Measurements from ENCODE around the gene GNL3. TPM values are rescaled to one million over a fixed set of nuclear protein-coding genes. Genes with fewer than 3 reads are reported as not detected.

Gene GNL3
- total RNA-seq, result 100 to 1,000 TPM; 101 to 107 TPM
- polyA plus RNA-seq (2013, experiment 1 of 2), result 119 TPM
- polyA plus RNA-seq (2013, experiment 2 of 2), result 105 TPM
- long read RNA-seq, experiment 1, transcript GNL3-202 (15 exons, 2,040 nt), result major isoform, 17 of 46 reads
- long read RNA-seq, experiment 1, partial matches to known transcripts, result 25 of 46 reads
- long read RNA-seq, experiment 1, other reads (novel, unspliced or antisense), result 3 of 46 reads
- long read RNA-seq, experiment 2, transcript GNL3-202 (15 exons, 2,040 nt), result major isoform, 102 of 121 reads
- long read RNA-seq, experiment 2, partial matches to known transcripts, result 7 of 121 reads
- long read RNA-seq, experiment 2, other reads (novel, unspliced or antisense), result 11 of 121 reads
- long read RNA-seq, experiment 3, transcript GNL3-201 (15 exons, 2,041 nt), result minor isoform, 12 of 596 reads
- long read RNA-seq, experiment 3, transcript GNL3-202 (15 exons, 2,040 nt), result major isoform, 437 of 596 reads
- long read RNA-seq, experiment 3, transcript GNL3-211 (14 exons, 2,118 nt), result minor isoform, 13 of 596 reads
- long read RNA-seq, experiment 3, partial matches to known transcripts, result 52 of 596 reads
- long read RNA-seq, experiment 3, other reads (novel, unspliced or antisense), result 82 of 596 reads
- long read RNA-seq, experiment 4, transcript GNL3-202 (15 exons, 2,040 nt), result major isoform, 208 of 259 reads
- long read RNA-seq, experiment 4, partial matches to known transcripts, result 39 of 259 reads
- long read RNA-seq, experiment 4, other reads (novel, unspliced or antisense), result 8 of 259 reads

GRCh38 chr3:52685709-52686691 lies at the start of gene GNL3, which contains the start of gene PBRM1:
TSS of gene GNL3 (plus strand) at chr3:52686032. CDS start at chr3:52686093, 61 bp downstream.
TSS of gene PBRM1 (minus strand) at chr3:52685913.
- Histone ChIP-seq H3K9ac (ENCODE audit: extremely low read depth, low read length, poor library complexity, severe bottlenecking) (peak within 1 kb of the TSS; percentile 91), H3K27ac (ENCODE audit: low read depth, low read length) (peak within 1 kb of the TSS; percentile 99), H3K4me3 (ENCODE audit: low read length) (peak within 1 kb of the TSS; percentile 98), H3K36me3 (ENCODE audit: control insufficient read depth, insufficient read depth, low read length) (peaks cover 54% of the 10 kb centered on the region), H3K9me3 (ENCODE audit: control insufficient read depth, low read length) (no peaks in the 10 kb centered on the region), H3K27me3 (ENCODE audit: control insufficient read depth, insufficient read depth, low read length, poor library complexity, severe bottlenecking) (no peaks in the 10 kb centered on the region), H3K4me1 (ENCODE audit: control insufficient read depth, insufficient read depth, low read length) (no peaks in the 10 kb centered on the region)
- 0% methylated on average over 43 to 82 of the region's 82 CpGs for WGBS, 2 experiments (ENCODE audit: insufficient coverage in 1 of 2, insufficient read length in 1 of 2)
- Mint-ChIP-seq H3K27ac (peak within 1 kb of the TSS; percentile 98), H3K9me3 (no peaks in the 10 kb centered on the region), H3K4me3 (peak within 1 kb of the TSS; percentile 99), H3K36me3 (ENCODE audit: low read depth) (peaks cover 49% of the 10 kb centered on the region), H3K4me1 (peaks cover 18% of the 10 kb centered on the region), H3K27me3 (ENCODE audit: insufficient read depth) (no peaks in the 10 kb centered on the region)
- DNase-seq, result peak; percentile 97
- no peak for TF ChIP-seq CTCF (conservative IDR thresholded peaks at IDR 0.05)

GRCh38 chr3:52636673-52637072 lies 49.2 kb upstream of the GNL3 start:
- no peaks in the 10 kb centered on the region for H3K27me3 ChIP-seq (ENCODE audit: control insufficient read depth, insufficient read depth, low read length, poor library complexity, severe bottlenecking)
- WGBS, 2 experiments (ENCODE audit: insufficient coverage in 1 of 2, insufficient read length in 1 of 2), result 90% methylated on average over 4 of the region's 4 CpGs; no CpG with 5 or more reads in 1 of the 2 experiments
- TF ChIP-seq CTCF (conservative IDR thresholded peaks at IDR 0.05), result no peak
- no peaks in the 10 kb centered on the region for H3K9me3 ChIP-seq (ENCODE audit: control insufficient read depth, low read length)
- no peak overlapping the region for H3K4me3 ChIP-seq (ENCODE audit: low read length)
- peaks cover 44% of the 10 kb centered on the region for H3K36me3 Mint-ChIP-seq (ENCODE audit: low read depth)
- DNase-seq, result no peak
- H3K27ac ChIP-seq (ENCODE audit: low read depth, low read length), result no peak overlapping the region
- no peak overlapping the region for H3K9ac ChIP-seq (ENCODE audit: extremely low read depth, low read length, poor library complexity, severe bottlenecking)
- no peak overlapping the region for H3K4me3 Mint-ChIP-seq
- H3K27me3 Mint-ChIP-seq (ENCODE audit: insufficient read depth), result no peaks in the 10 kb centered on the region
- H3K27ac Mint-ChIP-seq, result no peak overlapping the region
- H3K4me1 Mint-ChIP-seq, result peaks cover 7% of the 10 kb centered on the region
- H3K36me3 ChIP-seq (ENCODE audit: control insufficient read depth, insufficient read depth, low read length), result peaks cover 72% of the 10 kb centered on the region
- H3K9me3 Mint-ChIP-seq, result no peaks in the 10 kb centered on the region
- H3K4me1 ChIP-seq (ENCODE audit: control insufficient read depth, insufficient read depth, low read length), result peaks cover 4% of the 10 kb centered on the region

- Mint-ChIP-seq H3K4me1 (peaks cover 13% of the 10 kb centered on the region), H3K36me3 (ENCODE audit: low read depth) (peaks cover 62% of the 10 kb centered on the region), H3K9me3 (no peaks in the 10 kb centered on the region), H3K4me3 (no peak overlapping the region), H3K27me3 (ENCODE audit: insufficient read depth) (no peaks in the 10 kb centered on the region), H3K27ac (no peak overlapping the region)
- Histone ChIP-seq H3K4me3 (ENCODE audit: low read length) (no peak overlapping the region), H3K27ac (ENCODE audit: low read depth, low read length) (no peak overlapping the region), H3K36me3 (ENCODE audit: control insufficient read depth, insufficient read depth, low read length) (peaks cover 82% of the 10 kb centered on the region), H3K27me3 (ENCODE audit: control insufficient read depth, insufficient read depth, low read length, poor library complexity, severe bottlenecking) (no peaks in the 10 kb centered on the region), H3K9ac (ENCODE audit: extremely low read depth, low read length, poor library complexity, severe bottlenecking) (no peak overlapping the region), H3K9me3 (ENCODE audit: control insufficient read depth, low read length) (no peaks in the 10 kb centered on the region), H3K4me1 (ENCODE audit: control insufficient read depth, insufficient read depth, low read length) (no peaks in the 10 kb centered on the region)
- 86 to 96% methylated on average over 3 to 6 of the region's 6 CpGs for WGBS, 2 experiments (ENCODE audit: insufficient coverage in 1 of 2, insufficient read length in 1 of 2)
- no peak for DNase-seq
- TF ChIP-seq CTCF (conservative IDR thresholded peaks at IDR 0.05), result no peak
Observed at GRCh38 chr3:52645549-52645948, 40.3 kb upstream of the GNL3 start.

All from endodermal cell (in vitro differentiated cells).